Panc1 (cell line): ENCODE data around the gene RWDD4. TPM values are rescaled to one million over a fixed set of nuclear protein-coding genes. Genes with fewer than 3 reads are reported as not detected.

Source experiments
- ATAC-seq: fragments of 200-7000 bp; cut with Tn5 transposase; 2 replicates; pipeline ENCODE4 v1.9.1; 2020; ENCODE audit warnings: mild to moderate bottlenecking, moderate library complexity
- BruUV-seq: library from RNA; stranded (reverse); fragments of 400-500 nt; replicated peaks from 2 replicates; lab custom pipeline; 2021; lab: Mats Ljungman, UMichigan
- CTCF ChIA-PET: fragments of 300-600 bp; sonication (Branson Sonifier 250); formaldehyde crosslinking; loops from one replicate; lab custom pipeline; 2022; ENCODE audit warnings: antibody characterized with exemption; lab: Charles Lee
- POLR2A ChIA-PET: fragments of 300-600 bp; sonication (Branson Sonifier 250); formaldehyde crosslinking; loops from one replicate; lab custom pipeline; 2022; ENCODE audit warnings: antibody characterized with exemption; lab: Charles Lee
- DNase-seq: peaks from one replicate; pipeline ENCODE4 v3.0.0-alpha.2; 2010; ENCODE audit warnings: low read depth, low spot score
- H3K27ac ChIP-seq: 2 replicates; pipeline ENCODE4 v1.5.1; 2011; ENCODE audit warnings: mild to moderate bottlenecking, low read length, inconsistent platforms
- H3K27me3 ChIP-seq: fragments of 200-500 bp; sonication (Bioruptor generic); 2 replicates; pipeline ENCODE4 v1.6.0; 2014; ENCODE audit warnings: low read length, inconsistent platforms; ENCODE audit not compliant: control insufficient read depth, insufficient read depth
- H3K36me3 ChIP-seq: fragments of 200-500 bp; sonication (Bioruptor generic); 2 replicates; pipeline ENCODE4 v1.5.1; 2014; ENCODE audit warnings: inconsistent platforms, mild to moderate bottlenecking, low read length, moderate library complexity; ENCODE audit not compliant: control insufficient read depth, insufficient read depth
- H3K4me1 ChIP-seq: 2 replicates; pipeline ENCODE4 v1.5.1; 2011; ENCODE audit warnings: inconsistent platforms, mild to moderate bottlenecking, low read length, moderate library complexity; ENCODE audit not compliant: control insufficient read depth, insufficient read depth
- H3K4me3 ChIP-seq, 2 experiments: 2 replicates each; pipeline ENCODE4 v1.5.1; 2011 to 2012; ENCODE audit warnings: low read depth in 2 of 2, low read length in 2 of 2, mild to moderate bottlenecking in 2 of 2, inconsistent platforms in 1 of 2, moderate library complexity in 1 of 2
- H3K9me3 ChIP-seq: fragments of 200-500 bp; sonication (Bioruptor generic); 2 replicates; pipeline ENCODE4 v1.5.1; 2014; ENCODE audit warnings: low read depth, mild to moderate bottlenecking, inconsistent platforms, low read length, moderate library complexity; ENCODE audit not compliant: control insufficient read depth, insufficient read depth
- POLR2AphosphoS5 ChIP-seq: IDR thresholded peaks from 2 replicates; pipeline ENCODE4 v1.6.1; 2012; ENCODE audit warnings: mild to moderate bottlenecking, low read depth, low read length, moderate library complexity
- SIN3A ChIP-seq: IDR thresholded peaks from 2 replicates; pipeline ENCODE4 v1.6.1; 2012; ENCODE audit warnings: low read depth, mild to moderate bottlenecking, low read length, moderate library complexity, borderline replicate concordance; ENCODE audit not compliant: insufficient read depth
- in situ Hi-C: cut with HindIII; loops from 2 replicates; pipeline ENCODE4 v1.10.0; 2016; ENCODE audit warnings: low sequenced_read_pairs, low pct_unique_long_range_greater_than_20kb
- intact Hi-C: fragments of 100-400 bp; cut with micrococcal nuclease; formaldehyde crosslinking; loops from one replicate; pipeline ENCODE4 v1.10.0; 2022; ENCODE audit not compliant: unreplicated experiment
- total RNA-seq: library from RNA; stranded (reverse); gene quantifications from one replicate; pipeline ENCODE4 v1.2.1, GENCODE V29; 2021; ENCODE audit not compliant: unreplicated experiment
- TF ChIP-seq, protein P1 (sequence below): fragments of 450-650 bp; IDR thresholded peaks from 2 replicates; pipeline ENCODE4 v1.5.1; 2017; ENCODE audit warnings: mild to moderate bottlenecking
- TF ChIP-seq, protein P2 (sequence below), 2 experiments: IDR thresholded peaks; 2 replicates each; pipeline ENCODE4 v1.6.1; 2011 to 2012; ENCODE audit warnings: low read depth in 2 of 2, control low read depth in 1 of 2, low read length in 1 of 2, mild to moderate bottlenecking in 1 of 2, moderate library complexity in 1 of 2; ENCODE audit not compliant: insufficient read depth in 1 of 2

Gene RWDD4
- total RNA-seq, 1 experiment from 2014 or later = 27.4 TPM

DNA sequence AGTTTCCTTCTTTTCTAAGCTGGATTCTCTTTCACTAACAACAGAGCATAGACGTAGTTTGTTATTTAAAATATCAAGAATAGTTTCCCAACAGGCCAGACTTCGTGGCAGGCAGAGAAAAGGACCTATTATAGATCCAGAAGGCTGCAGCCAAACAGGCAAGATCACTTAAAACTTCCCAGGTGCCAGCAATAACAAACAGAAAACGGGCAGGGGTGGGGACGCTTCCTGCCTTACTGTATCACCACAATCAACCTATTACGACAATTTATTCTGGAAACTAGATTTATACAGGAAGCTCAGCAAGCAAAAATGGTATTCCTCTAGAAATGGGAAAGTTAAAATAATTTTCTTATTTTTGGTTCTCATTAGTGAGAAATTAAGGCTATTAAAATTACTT, 22.1 kb downstream of the RWDD4 start:
- ChIA-PET CTCF (interaction anchor here (0.6 kb wide), 1 partner anchor 10 kb away, joined by 3 read pairs; no protein-coding TSS in a partner anchor), POLR2A (interaction anchor here (0.7 to 1.2 kb wide), 2 partner anchors 91 to 131 kb away, joined by 3 to 10 read pairs; no protein-coding TSS in a partner anchor)
- TF ChIP-seq SIN3A (no peak), POLR2AphosphoS5 (no peak)
- TF ChIP-seq, protein P1, sequence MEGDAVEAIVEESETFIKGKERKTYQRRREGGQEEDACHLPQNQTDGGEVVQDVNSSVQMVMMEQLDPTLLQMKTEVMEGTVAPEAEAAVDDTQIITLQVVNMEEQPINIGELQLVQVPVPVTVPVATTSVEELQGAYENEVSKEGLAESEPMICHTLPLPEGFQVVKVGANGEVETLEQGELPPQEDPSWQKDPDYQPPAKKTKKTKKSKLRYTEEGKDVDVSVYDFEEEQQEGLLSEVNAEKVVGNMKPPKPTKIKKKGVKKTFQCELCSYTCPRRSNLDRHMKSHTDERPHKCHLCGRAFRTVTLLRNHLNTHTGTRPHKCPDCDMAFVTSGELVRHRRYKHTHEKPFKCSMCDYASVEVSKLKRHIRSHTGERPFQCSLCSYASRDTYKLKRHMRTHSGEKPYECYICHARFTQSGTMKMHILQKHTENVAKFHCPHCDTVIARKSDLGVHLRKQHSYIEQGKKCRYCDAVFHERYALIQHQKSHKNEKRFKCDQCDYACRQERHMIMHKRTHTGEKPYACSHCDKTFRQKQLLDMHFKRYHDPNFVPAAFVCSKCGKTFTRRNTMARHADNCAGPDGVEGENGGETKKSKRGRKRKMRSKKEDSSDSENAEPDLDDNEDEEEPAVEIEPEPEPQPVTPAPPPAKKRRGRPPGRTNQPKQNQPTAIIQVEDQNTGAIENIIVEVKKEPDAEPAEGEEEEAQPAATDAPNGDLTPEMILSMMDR = no peak
- H3K36me3 ChIP-seq = no peaks in the 10 kb centered on the region
- no peaks in the 10 kb centered on the region for H3K9me3 ChIP-seq
- no peaks in the 10 kb centered on the region for H3K27me3 ChIP-seq
- ATAC-seq (peak; percentile 66; the same call in 1 of the 2 replicates), DNase-seq (no peak)
- peak overlapping the region; percentile 89 for H3K27ac ChIP-seq
- H3K4me1 ChIP-seq = peaks cover 24% of the 10 kb centered on the region
- H3K4me3 ChIP-seq = peak overlapping the region; percentile 36 to 53
- BruUV-seq = no TSS peak
- intact Hi-C loops = loop anchor here (10.0 kb wide), 1 partner anchor 132 kb away; the partner anchor contains the start of gene ING2
- in situ Hi-C loops = no loop called here

DNA sequence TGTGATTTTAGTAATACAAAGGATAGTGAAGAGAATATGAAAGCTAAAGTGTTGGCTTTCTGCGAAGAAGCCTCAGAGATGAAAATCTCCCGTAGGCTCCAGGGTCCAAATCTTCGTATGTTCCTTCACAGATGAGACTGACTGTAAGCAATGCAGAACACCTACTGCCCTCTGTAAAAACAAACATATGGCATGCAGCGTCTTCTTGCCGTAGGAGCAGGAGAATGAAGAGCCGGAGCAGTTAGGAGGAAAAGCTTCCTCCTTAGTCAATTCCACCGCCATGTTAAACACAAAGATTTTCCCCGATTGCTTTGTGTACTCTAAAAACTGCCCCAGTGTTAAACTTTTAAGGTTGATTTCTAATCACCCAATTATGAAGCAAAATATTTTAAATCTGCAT, 22.5 kb downstream of the RWDD4 start:
- Histone ChIP-seq H3K4me1 (peaks cover 24% of the 10 kb centered on the region), H3K9me3 (no peaks in the 10 kb centered on the region), H3K4me3 (peak overlapping the region; percentile 36 to 53), H3K27me3 (no peaks in the 10 kb centered on the region), H3K36me3 (no peaks in the 10 kb centered on the region), H3K27ac (peak overlapping the region; percentile 89)
- TF ChIP-seq, protein P2, sequence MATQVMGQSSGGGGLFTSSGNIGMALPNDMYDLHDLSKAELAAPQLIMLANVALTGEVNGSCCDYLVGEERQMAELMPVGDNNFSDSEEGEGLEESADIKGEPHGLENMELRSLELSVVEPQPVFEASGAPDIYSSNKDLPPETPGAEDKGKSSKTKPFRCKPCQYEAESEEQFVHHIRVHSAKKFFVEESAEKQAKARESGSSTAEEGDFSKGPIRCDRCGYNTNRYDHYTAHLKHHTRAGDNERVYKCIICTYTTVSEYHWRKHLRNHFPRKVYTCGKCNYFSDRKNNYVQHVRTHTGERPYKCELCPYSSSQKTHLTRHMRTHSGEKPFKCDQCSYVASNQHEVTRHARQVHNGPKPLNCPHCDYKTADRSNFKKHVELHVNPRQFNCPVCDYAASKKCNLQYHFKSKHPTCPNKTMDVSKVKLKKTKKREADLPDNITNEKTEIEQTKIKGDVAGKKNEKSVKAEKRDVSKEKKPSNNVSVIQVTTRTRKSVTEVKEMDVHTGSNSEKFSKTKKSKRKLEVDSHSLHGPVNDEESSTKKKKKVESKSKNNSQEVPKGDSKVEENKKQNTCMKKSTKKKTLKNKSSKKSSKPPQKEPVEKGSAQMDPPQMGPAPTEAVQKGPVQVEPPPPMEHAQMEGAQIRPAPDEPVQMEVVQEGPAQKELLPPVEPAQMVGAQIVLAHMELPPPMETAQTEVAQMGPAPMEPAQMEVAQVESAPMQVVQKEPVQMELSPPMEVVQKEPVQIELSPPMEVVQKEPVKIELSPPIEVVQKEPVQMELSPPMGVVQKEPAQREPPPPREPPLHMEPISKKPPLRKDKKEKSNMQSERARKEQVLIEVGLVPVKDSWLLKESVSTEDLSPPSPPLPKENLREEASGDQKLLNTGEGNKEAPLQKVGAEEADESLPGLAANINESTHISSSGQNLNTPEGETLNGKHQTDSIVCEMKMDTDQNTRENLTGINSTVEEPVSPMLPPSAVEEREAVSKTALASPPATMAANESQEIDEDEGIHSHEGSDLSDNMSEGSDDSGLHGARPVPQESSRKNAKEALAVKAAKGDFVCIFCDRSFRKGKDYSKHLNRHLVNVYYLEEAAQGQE (IDR thresholded peaks at IDR 0.05; ENCODE audit: insufficient read depth in 1 of 2, low read depth in 2 of 2, low read length in 1 of 2) = no peak
- TF ChIP-seq, protein P1 = peak; percentile 16
- ChIA-PET CTCF (interaction anchor here (0.6 kb wide), 1 partner anchor 10 kb away, joined by 3 read pairs; no protein-coding TSS in a partner anchor), POLR2A (interaction anchor here (0.7 to 1.2 kb wide), 2 partner anchors 90 to 131 kb away, joined by 3 to 10 read pairs; no protein-coding TSS in a partner anchor)
- in situ Hi-C loops (no loop called here), intact Hi-C loops (loop anchor here (10.0 kb wide), 1 partner anchor 132 kb away; the partner anchor contains the start of gene ING2)
- BruUV-seq = no TSS peak
- DNase-seq (no peak), ATAC-seq (peak; percentile 78)
